ENCODE results near the gene LCNL1.

The LCNL1 gene

DNA sequence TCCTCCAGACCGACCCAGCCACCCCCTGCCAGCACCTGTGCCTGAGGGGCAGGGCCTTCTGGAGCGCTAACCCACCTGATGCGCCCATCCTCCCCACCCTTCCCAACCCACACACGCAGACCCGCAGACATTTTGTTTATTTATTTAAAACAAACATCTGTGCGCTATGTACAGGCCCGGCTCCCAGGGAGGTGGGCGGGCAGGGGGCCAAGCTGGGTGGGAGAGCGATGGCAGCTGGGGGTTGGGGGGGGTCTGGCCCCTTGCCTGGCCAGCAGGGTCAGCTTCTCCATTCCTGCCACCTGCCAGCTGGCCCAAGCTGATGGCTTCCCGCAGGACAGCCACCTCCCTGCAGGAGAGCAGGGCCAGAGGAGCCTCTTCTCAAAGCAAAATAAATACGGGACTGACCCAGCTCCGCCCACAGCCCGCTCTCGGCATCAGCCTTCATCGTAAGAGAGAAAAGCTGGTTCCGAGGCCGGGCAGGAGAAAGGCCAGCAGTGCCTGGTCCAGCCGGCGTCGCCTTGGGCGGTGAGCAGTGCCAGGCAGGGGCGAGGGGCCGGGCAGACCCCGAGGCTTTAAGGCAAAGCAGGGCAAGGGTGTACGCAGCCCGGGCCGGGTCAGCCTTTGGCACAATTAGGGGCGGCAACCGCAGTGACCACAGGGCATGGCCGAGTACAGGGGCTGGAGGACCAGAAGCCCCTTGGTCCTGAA is 24.5 kb downstream of the LCNL1 start:
- no peak for TF ChIP-seq POLR2A (IDR thresholded peaks at IDR 0.05; ENCODE audit: low read depth, low read length)
- no peak for DNase-seq (ENCODE audit: insufficient read length, low spot score)
- no peak for FAIRE-seq

DNA sequence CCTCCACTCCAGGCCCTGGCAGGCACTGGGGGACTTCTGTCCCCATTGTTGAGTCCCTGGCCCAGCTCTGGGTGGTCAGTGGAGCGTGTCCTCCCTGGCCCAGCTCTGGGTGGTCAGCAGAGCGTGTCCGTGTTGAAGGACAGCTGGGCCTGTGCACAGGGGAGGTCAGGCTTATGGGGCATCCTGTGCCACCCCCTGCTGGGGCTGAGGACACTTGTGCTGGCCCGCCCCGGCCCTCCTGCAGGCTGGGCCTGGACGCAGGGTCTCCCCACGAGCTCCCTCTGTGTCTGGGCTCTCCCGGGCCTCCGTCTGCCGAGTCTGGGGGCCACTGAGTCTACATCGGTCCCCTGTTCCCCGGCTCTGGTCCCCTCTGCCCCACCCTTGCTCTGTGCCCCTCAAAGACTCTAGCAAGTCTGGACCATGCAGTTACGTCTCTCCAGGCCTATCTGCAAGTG is 25.1 kb downstream of the LCNL1 start:
- no peak for DNase-seq (ENCODE audit: insufficient read length, low spot score)
- no peak for FAIRE-seq
- no peak for TF ChIP-seq POLR2A (IDR thresholded peaks at IDR 0.05; ENCODE audit: low read depth, low read length)

DNA sequence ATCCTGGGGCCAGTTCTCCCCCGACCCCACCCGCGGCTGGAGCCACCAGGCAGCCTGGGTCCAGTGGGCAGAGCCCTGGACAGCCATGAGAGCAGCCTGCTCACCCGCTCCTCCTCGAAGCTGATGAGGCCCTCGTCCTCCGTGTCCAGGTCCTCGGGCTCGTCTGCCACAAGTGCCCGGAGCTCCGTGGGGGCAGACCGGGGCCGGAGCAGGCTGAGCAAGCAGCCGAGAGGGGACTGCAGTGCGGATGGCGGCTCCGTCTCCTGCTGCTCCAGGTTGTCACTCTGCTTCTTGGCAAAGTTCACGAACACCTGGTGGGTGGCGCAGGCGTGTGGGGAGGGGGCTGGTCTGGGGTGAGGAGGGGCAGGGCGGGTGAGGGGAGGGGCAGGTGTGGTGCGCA is 25.5 kb downstream of the LCNL1 start:
- FAIRE-seq = no peak
- no peak for TF ChIP-seq POLR2A (IDR thresholded peaks at IDR 0.05; ENCODE audit: low read depth, low read length)

DNA sequence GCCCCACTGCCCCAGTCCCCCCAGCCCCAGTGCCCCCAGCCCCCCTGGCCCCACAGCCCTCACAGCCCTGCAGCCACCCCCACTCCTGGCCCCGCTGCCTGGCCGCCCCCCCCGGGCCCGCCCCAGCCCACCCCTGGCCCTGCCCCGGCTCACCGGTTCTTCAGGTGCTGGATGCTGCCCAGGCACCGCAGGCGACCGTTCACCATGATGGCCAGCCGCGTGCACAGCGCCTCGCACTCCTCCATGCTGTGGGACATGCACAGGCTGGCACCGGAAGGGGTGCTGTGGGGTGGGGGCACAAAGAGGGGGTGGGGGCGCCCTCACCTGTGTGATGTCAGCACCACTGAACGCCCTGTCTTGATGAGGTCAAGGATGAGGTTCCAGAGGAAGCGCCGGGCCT is 26.4 kb downstream of the LCNL1 start:
- DNase-seq (ENCODE audit: insufficient read length, low spot score) = no peak
- no peak for FAIRE-seq
- TF ChIP-seq POLR2A (IDR thresholded peaks at IDR 0.05; ENCODE audit: low read depth, low read length) = no peak

More for the DNA sequence above, 25.5 kb downstream of the LCNL1 start:
- no peak for DNase-seq (ENCODE audit: insufficient read length, low spot score)

DNA sequence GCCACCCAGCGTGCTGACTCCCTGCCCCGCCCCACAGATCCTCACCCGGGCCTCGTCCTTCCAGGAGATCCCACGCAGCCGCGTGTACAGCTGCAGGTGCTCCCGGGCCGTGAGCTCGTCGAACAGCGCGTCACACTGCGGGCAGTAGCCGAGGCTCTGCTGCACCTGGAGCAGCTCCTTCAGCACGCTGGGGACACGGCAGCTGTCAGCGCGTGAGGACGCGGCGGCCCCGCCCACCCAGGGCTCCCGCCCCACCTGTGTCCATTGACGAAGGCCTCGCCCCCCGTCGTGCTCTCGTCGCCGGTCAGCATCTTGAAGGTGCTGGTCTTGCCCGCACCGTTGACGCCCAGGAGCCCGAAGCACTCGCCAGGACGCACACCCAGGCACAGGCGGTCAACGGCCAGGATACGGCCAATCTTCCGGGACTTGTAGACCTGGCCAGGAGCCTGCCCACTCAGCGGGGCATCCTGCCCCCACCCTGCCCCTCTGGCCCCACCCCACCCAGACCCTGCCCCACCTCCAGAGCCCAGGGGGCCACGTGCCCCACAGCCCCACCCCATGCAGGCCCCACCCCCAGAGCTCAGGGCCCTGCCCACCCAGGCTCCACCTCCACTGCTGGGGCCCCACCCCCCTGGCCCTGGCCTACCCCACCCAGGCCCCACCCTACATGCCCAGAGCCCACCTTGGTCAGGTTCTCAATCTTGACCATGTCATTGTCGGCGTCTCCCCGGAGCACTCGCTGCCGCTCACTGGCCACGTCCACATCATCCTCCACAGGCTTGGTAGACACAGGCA is 27.3 kb downstream of the LCNL1 start:
- DNase-seq (ENCODE audit: insufficient read length, low spot score) = no peak
- TF ChIP-seq POLR2A (IDR thresholded peaks at IDR 0.05; ENCODE audit: low read depth, low read length) = no peak
- no peak for FAIRE-seq

DNA sequence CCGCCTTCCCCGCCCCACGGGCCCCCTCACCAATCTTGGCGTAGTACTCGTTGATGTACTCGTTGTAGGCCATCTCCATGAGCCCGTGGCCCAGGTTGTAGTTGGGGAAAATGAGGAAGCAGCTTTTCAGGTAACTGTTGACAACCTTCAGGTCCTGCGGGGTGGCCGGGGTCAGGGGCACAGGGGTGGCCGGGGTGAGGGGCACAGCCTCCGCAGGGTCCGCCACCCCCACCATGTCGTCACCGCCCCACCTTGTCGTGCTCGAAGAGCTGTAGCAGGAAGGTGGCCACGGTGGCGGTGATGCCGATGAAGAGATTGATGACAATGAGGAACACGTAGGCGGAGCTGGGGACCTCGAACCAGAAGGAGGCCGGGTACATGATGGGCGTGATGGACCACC is 28.4 kb downstream of the LCNL1 start:
- FAIRE-seq (no peak), DNase-seq (ENCODE audit: insufficient read length, low spot score) (no peak)
- TF ChIP-seq POLR2A (IDR thresholded peaks at IDR 0.05; ENCODE audit: low read depth, low read length) = no peak

DNA sequence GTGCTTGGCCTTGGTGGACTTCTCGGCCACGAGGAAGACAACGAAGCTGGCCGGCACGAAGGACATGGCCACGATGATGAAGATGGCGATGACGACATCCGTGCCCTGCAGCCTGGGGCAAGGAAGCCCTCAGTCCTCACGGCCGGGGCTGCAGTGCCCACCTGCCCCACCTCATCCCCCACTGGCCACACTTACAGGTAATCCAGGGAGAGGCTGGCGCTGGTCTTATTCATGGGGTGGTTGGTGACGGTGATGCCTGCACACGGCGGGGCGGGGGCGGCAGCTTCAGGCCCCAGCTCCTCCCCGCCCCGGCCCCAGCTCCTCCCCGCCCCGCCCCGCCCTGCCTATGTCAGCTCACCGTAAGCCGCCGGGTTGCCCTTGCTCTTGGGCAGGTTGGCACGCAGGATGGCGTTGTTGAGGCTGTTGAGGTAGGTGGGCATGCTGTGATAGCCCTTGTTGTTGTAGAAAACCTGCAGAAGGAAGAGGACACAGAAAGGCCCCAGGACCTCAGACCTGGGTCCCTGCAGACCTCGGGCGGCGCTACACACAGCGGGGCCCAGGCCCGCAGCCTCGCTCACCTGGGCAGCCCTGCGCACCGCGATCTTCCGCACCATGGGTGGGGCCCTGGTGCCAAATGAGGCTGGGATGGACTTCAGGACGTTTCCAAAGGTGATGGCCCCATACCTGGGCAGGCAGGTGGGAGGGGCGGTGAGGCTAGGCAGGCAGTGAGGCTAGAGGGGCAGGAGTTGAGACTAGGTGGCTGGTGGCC is 29.3 kb downstream of the LCNL1 start:
- FAIRE-seq = no peak
- TF ChIP-seq POLR2A (IDR thresholded peaks at IDR 0.05; ENCODE audit: low read depth, low read length) = no peak

DNA sequence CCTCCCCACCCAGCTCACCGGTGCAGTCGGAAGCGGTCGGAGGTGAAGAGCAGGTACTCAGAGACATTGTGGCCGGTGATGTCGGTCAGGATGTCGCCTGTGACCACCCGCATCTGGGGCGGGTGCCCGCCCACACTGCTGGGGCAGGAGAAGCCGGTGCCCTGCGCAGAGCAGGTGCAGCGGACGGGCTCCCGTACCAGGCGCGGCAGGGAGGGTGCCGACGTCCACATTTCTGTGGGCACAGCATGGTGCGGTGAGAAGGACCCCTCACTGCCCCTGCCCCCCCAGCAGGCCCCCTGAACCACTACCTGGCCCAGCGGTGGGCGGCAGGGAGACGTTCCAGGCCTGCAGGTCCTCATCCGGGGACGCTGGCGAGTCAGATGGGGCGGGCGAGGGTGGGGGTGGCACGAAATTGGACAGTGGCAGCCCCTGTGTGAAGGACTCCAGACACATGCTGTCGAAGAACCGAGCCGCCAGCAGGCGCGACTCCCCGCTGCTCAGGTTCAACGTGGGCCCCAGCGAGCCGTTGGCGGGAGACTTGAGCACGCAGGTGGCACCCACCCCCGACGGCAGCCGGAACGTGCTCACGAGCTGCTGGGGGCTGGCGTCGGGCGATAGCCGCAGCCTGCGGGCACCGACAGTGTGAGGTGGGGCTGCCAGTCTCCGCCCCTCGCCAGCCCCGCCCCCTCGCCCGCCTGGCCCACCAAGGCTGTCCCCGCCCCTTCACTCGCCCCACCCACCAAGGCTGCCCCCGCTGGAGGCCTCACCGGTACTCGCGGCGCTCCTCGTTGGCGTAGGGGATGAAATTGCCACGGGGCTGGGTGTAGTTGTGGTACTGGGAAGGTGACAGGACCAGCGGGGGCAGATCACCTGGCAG is 30.1 kb downstream of the LCNL1 start:
- no peak for FAIRE-seq
- no peak for DNase-seq (ENCODE audit: insufficient read length, low spot score)
- no peak for TF ChIP-seq POLR2A (IDR thresholded peaks at IDR 0.05; ENCODE audit: low read depth, low read length)

More for the DNA sequence above, 29.3 kb downstream of the LCNL1 start:
- DNase-seq (ENCODE audit: insufficient read length, low spot score) = no peak

DNA sequence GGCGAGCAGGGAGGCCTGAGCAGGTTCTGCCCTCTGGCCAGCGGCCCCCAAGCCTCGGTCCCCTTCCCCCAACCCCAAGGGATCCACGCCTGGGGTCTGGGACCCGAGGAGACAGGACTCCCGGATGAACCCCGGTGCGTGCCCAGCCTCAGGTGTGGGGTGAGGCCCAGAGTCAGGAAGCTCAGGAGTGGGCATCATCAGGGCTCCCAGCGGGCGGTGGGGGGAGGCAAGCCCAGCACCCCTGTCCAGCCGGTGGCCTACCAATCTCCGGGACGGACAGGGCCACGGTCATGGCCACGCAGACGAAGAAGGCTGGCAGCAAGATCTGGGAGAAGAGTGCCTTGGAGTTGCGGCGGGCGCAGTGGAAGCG is 30.8 kb downstream of the LCNL1 start:
- TF ChIP-seq POLR2A (IDR thresholded peaks at IDR 0.05; ENCODE audit: low read depth, low read length) = no peak
- no peak for DNase-seq (ENCODE audit: insufficient read length, low spot score)
- FAIRE-seq = no peak

DNA sequence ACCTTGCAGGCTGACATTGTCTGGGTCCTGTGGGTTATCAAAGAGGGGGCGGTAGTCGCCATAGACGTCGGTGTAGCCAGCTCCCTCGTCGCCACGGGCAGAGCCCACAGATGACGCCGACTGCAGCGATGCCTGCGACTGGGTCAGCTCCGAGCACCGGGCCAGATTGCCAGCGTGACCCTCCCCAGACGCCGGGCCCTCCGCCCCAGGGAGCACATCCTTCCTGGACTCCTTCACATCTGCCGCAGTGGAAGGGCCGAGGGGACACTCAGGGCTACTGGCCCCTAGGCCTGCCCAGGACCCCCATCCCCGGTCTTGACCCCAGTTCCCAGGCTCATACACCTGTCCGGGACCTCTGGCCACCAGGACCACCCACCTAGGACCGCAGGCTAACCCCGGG is 31.4 kb downstream of the LCNL1 start:
- no peak for DNase-seq (ENCODE audit: insufficient read length, low spot score)
- FAIRE-seq = no peak
- no peak for TF ChIP-seq POLR2A (IDR thresholded peaks at IDR 0.05; ENCODE audit: low read depth, low read length)

DNA sequence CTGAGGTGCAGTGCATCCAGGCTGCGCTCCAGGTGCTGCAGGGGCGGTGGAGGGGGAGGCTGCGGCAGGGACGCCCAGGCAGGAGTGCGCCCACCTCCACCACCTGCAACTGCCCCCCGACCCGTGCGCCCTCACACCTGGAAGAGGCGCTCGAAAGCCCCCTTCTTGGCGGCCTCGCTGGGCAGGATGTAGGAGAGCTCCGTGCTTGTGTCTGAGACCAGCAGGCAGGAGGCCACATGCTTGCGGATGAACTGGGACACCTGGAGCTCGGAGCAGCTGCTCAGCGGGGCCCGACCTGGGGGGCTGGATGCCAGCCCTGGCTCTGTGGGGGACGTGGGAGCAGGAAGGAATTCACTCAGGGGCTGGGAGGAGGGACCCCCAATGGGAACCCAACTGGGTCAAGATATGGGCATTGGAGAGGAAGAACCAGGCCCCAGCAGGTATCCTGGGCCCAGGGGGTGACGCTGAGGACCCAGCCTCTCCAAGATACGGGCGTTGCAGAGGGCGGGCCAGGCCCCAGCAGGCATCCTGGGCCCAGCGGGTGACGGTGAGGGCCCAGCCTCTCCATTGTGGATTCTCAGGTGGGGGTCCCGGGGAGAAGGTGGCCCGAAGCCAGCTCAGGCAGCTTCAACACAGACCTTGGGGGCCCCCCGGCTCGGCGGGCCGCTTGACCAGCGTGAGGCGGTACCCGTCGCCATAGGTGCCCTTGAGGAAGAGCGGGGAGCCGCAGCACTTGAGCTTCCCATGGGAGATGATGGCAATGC is 32.2 kb downstream of the LCNL1 start:
- no peak for TF ChIP-seq POLR2A (IDR thresholded peaks at IDR 0.05; ENCODE audit: low read depth, low read length)
- no peak for FAIRE-seq
- no peak for DNase-seq (ENCODE audit: insufficient read length, low spot score)

DNA sequence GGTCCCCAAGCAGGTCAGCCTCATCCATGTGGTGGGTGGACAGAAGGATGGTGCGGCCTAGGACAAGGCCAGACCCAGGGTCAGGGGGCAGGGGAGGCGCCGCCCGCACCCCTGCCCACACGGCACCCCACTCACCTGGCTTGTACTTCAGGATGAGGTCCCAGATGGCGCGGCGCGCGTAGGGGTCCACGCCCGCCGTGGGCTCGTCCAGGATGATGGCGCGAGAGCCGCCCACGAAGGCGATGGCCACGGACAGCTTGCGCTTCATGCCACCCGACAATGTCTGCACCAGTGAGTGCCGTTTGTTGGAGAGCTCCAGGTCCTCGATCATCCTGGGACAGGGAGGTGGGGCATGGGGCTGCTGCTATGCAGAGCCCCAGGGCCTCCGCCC is 32.7 kb downstream of the LCNL1 start:
- DNase-seq (ENCODE audit: insufficient read length, low spot score) (no peak), FAIRE-seq (no peak)
- TF ChIP-seq POLR2A (IDR thresholded peaks at IDR 0.05; ENCODE audit: low read depth, low read length) = no peak

DNA sequence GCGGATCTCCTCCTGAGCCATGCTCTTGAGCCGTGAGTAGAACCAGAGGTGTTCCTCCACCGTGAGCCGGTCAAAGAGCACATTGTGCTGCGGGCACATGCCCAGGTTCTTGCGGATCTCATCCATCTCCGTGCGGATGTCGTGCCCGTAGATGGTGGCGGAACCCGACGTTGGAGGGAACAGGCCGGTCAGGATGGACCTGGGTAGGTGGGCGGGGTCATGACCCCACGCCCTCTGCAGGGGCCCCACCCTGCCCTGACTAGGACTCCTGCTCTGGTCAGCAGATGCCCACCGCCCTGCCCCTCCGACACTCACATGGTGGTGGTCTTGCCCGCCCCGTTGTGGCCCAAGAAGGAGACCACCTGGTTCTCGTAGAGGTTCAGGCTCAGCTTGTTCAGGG is 33.2 kb downstream of the LCNL1 start:
- DNase-seq (ENCODE audit: insufficient read length, low spot score) (no peak), FAIRE-seq (no peak)
- no peak for TF ChIP-seq POLR2A (IDR thresholded peaks at IDR 0.05; ENCODE audit: low read depth, low read length)
